NT2/D1 (cell line): ENCODE results near the gene KLHL29.

Experiments used
- DNase-seq: peaks from one replicate; pipeline ENCODE4 v3.0.0-alpha.2; 2011; ENCODE audit warnings: low read depth, low spot score
- H3K27me3 ChIP-seq: 2 replicates; pipeline ENCODE4 v1.6.0; 2011; ENCODE audit warnings: mild to moderate bottlenecking; ENCODE audit not compliant: insufficient read length, insufficient read depth
- H3K36me3 ChIP-seq: 2 replicates; pipeline ENCODE4 v1.6.1; 2011; ENCODE audit warnings: mild to moderate bottlenecking, low read length, mixed read lengths; ENCODE audit not compliant: insufficient read depth, insufficient read length
- H3K4me1 ChIP-seq: 2 replicates; pipeline ENCODE4 v1.5.1; 2011; ENCODE audit not compliant: insufficient read depth, insufficient read length
- H3K4me3 ChIP-seq: 2 replicates; pipeline ENCODE4 v1.5.1; 2011; ENCODE audit warnings: low read depth; ENCODE audit not compliant: insufficient read length
- H3K9ac ChIP-seq: 2 replicates; pipeline ENCODE4 v1.6.0; 2011; ENCODE audit warnings: low read depth; ENCODE audit not compliant: insufficient read length
- H3K9me3 ChIP-seq: 2 replicates; pipeline ENCODE4 v1.5.1; 2011; ENCODE audit warnings: mild to moderate bottlenecking, low read length; ENCODE audit not compliant: insufficient read depth
- SUZ12 ChIP-seq: IDR thresholded peaks from 2 replicates; pipeline ENCODE4 v1.6.1; 2011; ENCODE audit not compliant: insufficient read length, insufficient read depth; ENCODE audit errors: extremely low read depth
- YY1 ChIP-seq: IDR thresholded peaks from 2 replicates; pipeline ENCODE4 v1.6.1; 2011; ENCODE audit not compliant: insufficient read length, insufficient read depth
- ZNF274 ChIP-seq: IDR thresholded peaks from 2 replicates; pipeline ENCODE4 v1.6.1; 2011; ENCODE audit warnings: mild to moderate bottlenecking, low read depth, low read length

The KLHL29 gene

GRCh38 chr2:23595021-23595420, 210.0 kb downstream of the KLHL29 start:
- TF ChIP-seq ZNF274 (no peak), YY1 (no peak), SUZ12 (no peak)
- H3K36me3 ChIP-seq, result no peaks in the 10 kb centered on the region
- H3K27me3 ChIP-seq, result no peaks in the 10 kb centered on the region
- no peak for DNase-seq
- H3K4me1 ChIP-seq, result peaks cover 15% of the 10 kb centered on the region
- H3K4me3 ChIP-seq, result no peak overlapping the region
- H3K9me3 ChIP-seq, result no peaks in the 10 kb centered on the region
- H3K9ac ChIP-seq, result no peak overlapping the region

DNA sequence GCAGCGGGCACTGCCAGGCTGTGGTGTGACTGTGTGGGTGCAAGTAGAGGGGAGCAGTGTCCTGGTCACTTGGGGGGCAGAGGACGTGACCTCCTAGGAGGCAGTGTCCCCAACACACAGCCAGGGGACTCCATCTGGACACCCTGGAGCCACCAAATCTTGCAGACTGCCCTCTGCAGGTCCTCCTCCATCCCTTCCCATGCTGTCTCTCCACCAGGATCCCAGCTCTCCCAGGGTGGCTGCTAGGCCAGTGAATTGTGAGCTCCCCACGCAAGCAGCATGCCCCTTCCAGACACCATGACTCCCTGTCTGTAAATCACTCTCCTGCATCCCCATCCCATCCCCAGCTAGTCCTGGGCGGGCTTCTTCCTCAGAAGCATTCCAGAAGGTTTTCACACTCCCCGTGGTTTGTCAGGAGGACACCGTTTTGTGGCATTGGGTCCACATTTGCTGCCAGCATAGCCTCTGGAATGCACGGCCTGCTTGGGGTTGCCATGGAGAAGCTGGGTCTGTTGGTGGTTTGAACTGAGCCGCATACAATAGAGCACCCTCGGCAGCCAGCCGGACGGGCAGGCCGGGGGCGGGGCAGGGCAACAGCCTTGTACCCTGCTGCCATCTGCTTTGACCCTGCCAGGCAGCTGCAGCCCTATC, 210.7 kb downstream of the KLHL29 start:
- no peaks in the 10 kb centered on the region for H3K9me3 ChIP-seq
- H3K36me3 ChIP-seq, result no peaks in the 10 kb centered on the region
- H3K9ac ChIP-seq, result no peak overlapping the region
- no peak for DNase-seq
- H3K4me1 ChIP-seq, result peaks cover 15% of the 10 kb centered on the region
- no peak overlapping the region for H3K4me3 ChIP-seq
- H3K27me3 ChIP-seq, result no peaks in the 10 kb centered on the region
- TF ChIP-seq ZNF274, result no peak
- no peak for TF ChIP-seq SUZ12
- no peak for TF ChIP-seq YY1

DNA sequence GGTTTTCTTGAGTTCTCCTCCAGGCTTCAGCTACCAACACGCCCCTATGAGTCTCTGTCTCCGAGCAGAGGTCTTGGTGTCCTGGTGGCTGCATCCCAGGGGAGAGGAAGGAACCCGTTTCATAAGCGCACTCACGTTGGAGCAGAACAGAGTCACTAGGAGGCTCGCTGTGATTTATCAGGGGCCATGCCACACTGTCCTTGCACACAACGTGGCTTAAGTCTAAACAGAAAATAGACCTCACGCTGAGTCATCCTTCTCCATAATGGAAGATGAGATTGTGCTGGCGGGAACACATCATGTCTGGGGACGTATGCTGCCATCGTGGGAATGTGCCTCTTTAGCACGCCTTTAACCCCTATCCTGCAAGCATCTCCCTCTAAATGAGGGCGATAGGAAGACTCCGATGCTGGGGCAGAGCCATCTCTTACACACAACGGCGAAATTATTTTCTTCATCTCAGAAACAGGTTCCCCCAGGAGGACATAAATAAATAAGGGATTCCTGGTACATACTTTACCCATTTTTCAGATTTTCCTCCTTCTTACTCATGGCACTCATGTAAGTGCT, 211.4 kb downstream of the KLHL29 start:
- no peak overlapping the region for H3K4me3 ChIP-seq
- no peak for TF ChIP-seq YY1
- TF ChIP-seq ZNF274, result no peak
- no peak for TF ChIP-seq SUZ12
- no peak for DNase-seq
- H3K4me1 ChIP-seq, result peaks cover 10% of the 10 kb centered on the region
- H3K27me3 ChIP-seq, result no peaks in the 10 kb centered on the region
- no peaks in the 10 kb centered on the region for H3K9me3 ChIP-seq
- H3K9ac ChIP-seq, result no peak overlapping the region
- H3K36me3 ChIP-seq, result no peaks in the 10 kb centered on the region

DNA sequence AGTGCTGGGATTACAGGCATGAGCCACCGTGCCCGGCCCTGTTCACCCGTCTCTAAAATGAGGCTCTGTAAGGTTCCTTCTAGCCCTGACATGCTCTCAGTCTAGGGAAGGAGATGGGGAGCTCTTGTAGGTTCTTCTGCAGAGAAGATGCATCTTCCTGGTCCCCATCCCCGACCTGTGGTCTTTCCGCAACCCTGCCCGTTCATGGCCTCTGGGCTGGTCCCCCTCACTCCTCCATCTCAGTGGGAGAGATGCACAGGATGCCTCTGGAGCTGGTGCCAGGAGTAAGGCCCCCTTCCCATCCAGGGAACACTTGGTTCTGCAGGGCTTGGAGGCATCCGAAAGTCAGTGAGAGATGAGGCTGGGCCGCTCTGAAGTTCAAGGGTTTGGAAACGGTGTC, 212.7 kb downstream of the KLHL29 start:
- no peak overlapping the region for H3K4me3 ChIP-seq
- H3K9ac ChIP-seq, result no peak overlapping the region
- no peaks in the 10 kb centered on the region for H3K27me3 ChIP-seq
- DNase-seq, result no peak
- H3K4me1 ChIP-seq, result peaks cover 9% of the 10 kb centered on the region
- no peaks in the 10 kb centered on the region for H3K36me3 ChIP-seq
- no peak for TF ChIP-seq SUZ12
- TF ChIP-seq ZNF274, result no peak
- no peak for TF ChIP-seq YY1
- H3K9me3 ChIP-seq, result no peaks in the 10 kb centered on the region

- no peak for TF ChIP-seq YY1
- TF ChIP-seq ZNF274, result no peak
- TF ChIP-seq SUZ12, result no peak
- H3K9me3 ChIP-seq, result no peaks in the 10 kb centered on the region
- no peak overlapping the region for H3K4me3 ChIP-seq
- H3K27me3 ChIP-seq, result no peaks in the 10 kb centered on the region
- no peaks in the 10 kb centered on the region for H3K36me3 ChIP-seq
- no peak overlapping the region for H3K9ac ChIP-seq
- H3K4me1 ChIP-seq, result peaks cover 14% of the 10 kb centered on the region
- no peak for DNase-seq
Observed at GRCh38 chr2:23599006-23599405, 214.0 kb downstream of the KLHL29 start.

DNA sequence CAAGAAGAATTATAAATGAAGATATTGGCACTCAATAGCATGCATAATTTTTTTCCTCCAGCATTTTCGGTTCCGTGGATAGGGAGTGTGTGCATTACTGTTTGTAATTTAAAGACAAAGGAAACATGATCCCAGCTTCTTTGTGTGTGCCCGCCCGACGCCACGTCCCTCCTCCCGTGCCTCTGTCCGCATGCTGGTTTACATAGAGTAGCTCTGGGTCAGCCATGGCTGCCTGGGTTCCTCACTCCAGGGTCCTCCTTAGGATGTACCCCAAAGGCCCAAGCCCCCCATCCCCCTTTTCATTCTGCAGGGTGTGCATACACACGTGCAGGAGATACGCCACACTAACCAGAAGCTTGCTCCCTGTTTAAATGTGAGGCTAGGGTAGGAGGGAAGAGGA, 214.7 kb downstream of the KLHL29 start:
- DNase-seq, result no peak
- Histone ChIP-seq H3K4me3 (no peak overlapping the region), H3K4me1 (peaks cover 14% of the 10 kb centered on the region), H3K27me3 (no peaks in the 10 kb centered on the region), H3K9ac (no peak overlapping the region), H3K9me3 (no peaks in the 10 kb centered on the region), H3K36me3 (no peaks in the 10 kb centered on the region)
- no peak for TF ChIP-seq ZNF274
- no peak for TF ChIP-seq SUZ12
- TF ChIP-seq YY1, result no peak

- no peak for TF ChIP-seq ZNF274
- TF ChIP-seq SUZ12, result no peak
- no peak for TF ChIP-seq YY1
- H3K9ac ChIP-seq, result no peak overlapping the region
- no peaks in the 10 kb centered on the region for H3K27me3 ChIP-seq
- no peak overlapping the region for H3K4me3 ChIP-seq
- peaks cover 14% of the 10 kb centered on the region for H3K4me1 ChIP-seq
- no peaks in the 10 kb centered on the region; the same call in 1 of the 2 replicates for H3K9me3 ChIP-seq
- no peaks in the 10 kb centered on the region for H3K36me3 ChIP-seq
- no peak for DNase-seq
Observed at GRCh38 chr2:23600346-23600745, 215.4 kb downstream of the KLHL29 start.
